ENCODE data around the gene SEC22B.
"Not testable (repeated sequence)": the region's sequence is repeated elsewhere in the genome, so short reads cannot be mapped to it uniquely, and the experiment has no call there.

Gene SEC22B

DNA sequence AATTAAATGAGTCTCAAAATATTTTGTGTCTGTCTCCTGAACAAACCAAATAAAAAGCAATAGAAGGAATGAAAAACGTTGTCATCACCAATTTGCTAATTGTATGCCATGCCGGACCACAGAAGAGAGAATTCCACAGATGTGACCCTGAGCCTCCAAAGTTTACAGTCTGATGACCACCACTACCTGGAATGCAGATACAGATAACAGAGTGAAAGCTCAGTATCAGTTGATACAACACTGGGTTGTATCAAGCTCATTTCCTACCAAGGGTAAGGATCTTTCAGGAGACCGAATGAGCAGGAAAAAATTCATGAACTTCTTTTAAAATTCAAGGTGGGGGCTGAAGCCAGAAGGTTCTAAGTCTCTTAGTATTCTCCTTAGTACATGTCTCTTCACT lies 64.5 kb downstream of the SEC22B start:
- H3K36me3 Mint-ChIP-seq (ENCODE audit: low read depth); H3K4me3 Mint-ChIP-seq; H3K4me1 Mint-ChIP-seq (ENCODE audit: low read depth); H3K27ac Mint-ChIP-seq; H3K27me3 Mint-ChIP-seq (ENCODE audit: low read depth); H3K9me3 Mint-ChIP-seq: not testable (repeated sequence)

DNA sequence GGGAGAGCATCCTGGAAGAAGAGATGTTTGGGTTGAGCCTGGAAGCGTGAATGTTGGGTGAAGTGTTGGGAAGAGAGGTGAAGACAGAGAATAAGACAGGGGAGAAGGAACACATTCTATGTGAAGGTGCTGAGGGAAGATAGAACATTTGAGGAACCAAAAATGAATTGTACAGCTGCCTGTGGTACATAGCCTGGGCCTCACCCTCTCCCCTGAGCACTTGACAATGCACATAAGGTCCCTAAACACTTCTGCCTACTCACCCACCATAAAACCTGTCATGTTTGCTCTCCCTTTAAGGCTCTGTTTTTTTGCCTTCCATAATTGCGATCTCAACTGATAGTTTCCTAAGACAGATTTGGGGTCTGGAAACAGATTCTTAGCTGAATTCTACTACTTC lies 65.3 kb downstream of the SEC22B start:
- not testable (repeated sequence) for H3K4me1 Mint-ChIP-seq (ENCODE audit: low read depth); H3K4me3 Mint-ChIP-seq; H3K27ac Mint-ChIP-seq; H3K36me3 Mint-ChIP-seq (ENCODE audit: low read depth); H3K27me3 Mint-ChIP-seq (ENCODE audit: low read depth); H3K9me3 Mint-ChIP-seq

DNA sequence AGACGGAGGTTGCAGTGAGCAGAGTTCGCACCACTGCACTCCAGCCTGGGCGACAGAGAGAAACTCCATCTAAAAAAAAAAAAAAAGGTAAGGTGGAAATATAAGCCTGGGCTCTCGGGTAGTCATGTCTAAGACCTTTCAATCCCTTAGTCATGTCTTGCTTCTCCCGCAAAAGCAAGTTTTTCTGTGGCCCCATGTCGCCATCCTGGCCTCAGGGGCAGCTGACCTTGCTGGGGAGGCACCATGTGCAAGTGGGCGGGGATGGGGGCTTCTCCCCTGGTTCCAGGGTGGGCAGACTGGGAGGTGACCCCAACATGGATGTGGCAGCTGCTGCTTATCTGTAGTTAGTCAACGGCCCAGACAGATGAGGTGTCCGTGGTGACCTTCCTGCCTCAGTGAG lies 66.7 kb downstream of the SEC22B start:
- H3K4me1 Mint-ChIP-seq (ENCODE audit: low read depth): peaks cover 11% of the 10 kb centered on the region
- not testable (repeated sequence) for H3K9me3 Mint-ChIP-seq; H3K27ac Mint-ChIP-seq; H3K27me3 Mint-ChIP-seq (ENCODE audit: low read depth); H3K4me3 Mint-ChIP-seq; H3K36me3 Mint-ChIP-seq (ENCODE audit: low read depth)

DNA sequence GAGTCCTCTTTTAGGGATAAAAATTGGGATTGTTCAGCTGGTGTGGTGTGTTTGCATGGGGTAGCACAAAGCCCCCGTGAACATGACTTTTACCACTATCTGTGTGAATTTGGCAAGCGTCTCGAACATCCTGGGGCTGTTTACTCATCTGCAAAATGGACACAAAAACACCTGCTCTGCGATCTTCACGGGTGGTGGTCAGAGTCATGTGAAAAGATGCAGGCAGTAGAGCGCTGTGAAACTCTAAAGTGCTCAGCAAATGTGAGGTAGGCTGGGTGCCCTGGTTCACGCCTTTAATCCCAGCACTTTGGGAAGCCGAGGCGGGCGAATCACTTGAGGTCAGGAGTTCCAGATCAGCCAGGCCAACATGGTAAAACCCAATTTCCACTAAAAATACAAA lies 67.1 kb downstream of the SEC22B start:
- not testable (repeated sequence) for H3K36me3 Mint-ChIP-seq (ENCODE audit: low read depth); H3K4me3 Mint-ChIP-seq; H3K27me3 Mint-ChIP-seq (ENCODE audit: low read depth); H3K27ac Mint-ChIP-seq; H3K9me3 Mint-ChIP-seq
- peaks cover 14% of the 10 kb centered on the region for H3K4me1 Mint-ChIP-seq (ENCODE audit: low read depth)

DNA sequence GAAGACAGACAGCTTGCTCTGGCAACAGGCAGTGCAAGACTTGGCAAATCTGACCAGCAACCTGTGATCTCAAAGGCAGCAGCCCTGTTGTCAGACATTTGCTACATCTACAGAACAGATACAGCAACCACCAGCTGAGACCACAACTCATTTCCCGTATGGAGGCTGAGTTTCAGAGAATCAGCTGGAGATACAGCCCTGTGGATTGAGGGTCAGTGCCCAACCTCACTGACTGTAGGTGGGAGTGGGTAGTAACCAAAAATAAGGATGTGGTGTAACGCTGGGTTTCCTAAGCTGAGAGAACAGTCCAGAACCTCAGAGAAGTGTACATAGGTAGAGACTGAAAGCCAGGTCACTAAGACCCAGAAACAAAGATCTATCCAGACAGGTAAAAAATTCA lies 71.0 kb downstream of the SEC22B start:
- not testable (repeated sequence) for H3K27me3 Mint-ChIP-seq (ENCODE audit: low read depth); H3K36me3 Mint-ChIP-seq (ENCODE audit: low read depth); H3K9me3 Mint-ChIP-seq
- Mint-ChIP-seq H3K27ac (peak overlapping the region; percentile 80), H3K4me1 (ENCODE audit: low read depth) (peaks cover 13% of the 10 kb centered on the region), H3K4me3 (peak overlapping the region; percentile 51)

DNA sequence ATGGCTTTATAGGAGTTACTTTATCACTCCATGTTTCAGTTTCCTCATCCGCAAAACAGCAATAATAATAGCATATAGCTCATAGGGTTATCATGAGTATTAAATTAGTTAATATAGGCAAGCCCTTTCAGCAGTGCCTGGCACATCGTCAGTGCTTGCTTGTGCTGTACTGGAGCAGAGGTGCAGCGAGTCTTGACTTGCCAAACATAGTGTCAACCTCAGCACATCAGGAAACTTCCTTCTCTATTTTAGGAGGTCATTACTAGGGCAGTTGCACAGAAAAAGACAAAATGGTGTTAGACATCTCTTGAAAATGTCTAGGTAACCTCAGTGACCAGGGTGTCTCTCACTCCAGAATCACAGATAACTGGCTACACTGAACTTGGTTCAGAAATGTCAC lies 72.6 kb downstream of the SEC22B start:
- not testable (repeated sequence) for H3K27me3 Mint-ChIP-seq (ENCODE audit: low read depth); H3K27ac Mint-ChIP-seq; H3K36me3 Mint-ChIP-seq (ENCODE audit: low read depth); H3K4me3 Mint-ChIP-seq; H3K9me3 Mint-ChIP-seq
- peaks cover 17% of the 10 kb centered on the region for H3K4me1 Mint-ChIP-seq (ENCODE audit: low read depth)

DNA sequence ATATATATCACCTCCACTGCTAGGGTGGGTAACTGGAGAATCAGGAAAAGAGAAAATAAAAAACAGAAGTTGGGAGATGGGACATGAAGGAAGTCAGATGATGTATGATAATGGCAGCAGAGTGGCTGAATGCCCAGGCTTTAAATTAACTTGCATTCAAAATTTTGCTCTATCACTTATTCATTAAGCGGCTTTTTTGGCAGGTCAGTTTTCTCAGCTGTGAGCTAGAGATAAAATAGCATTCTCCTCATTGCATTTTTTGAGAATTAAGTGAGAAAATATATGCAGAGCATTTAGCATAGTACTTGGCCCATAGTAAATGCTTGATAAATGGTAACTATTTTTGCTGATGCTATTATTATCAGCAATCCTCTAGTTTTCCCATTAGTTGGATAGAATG lies 74.7 kb downstream of the SEC22B start:
- H3K4me3 Mint-ChIP-seq; H3K27me3 Mint-ChIP-seq (ENCODE audit: low read depth); H3K9me3 Mint-ChIP-seq; H3K27ac Mint-ChIP-seq; H3K36me3 Mint-ChIP-seq (ENCODE audit: low read depth): not testable (repeated sequence)
- peaks cover 17% of the 10 kb centered on the region for H3K4me1 Mint-ChIP-seq (ENCODE audit: low read depth)

All from T-helper 1 cell treated with Interleukin-12 subunit alpha and Interleukin-12 subunit beta and Interleukin-4 antibody, amounts not matched to agents 30 μg/mL and 1 μg/mL, for 36 hours (primary cell).